Parathyroid adenoma (tissue), 2 donors: ENCODE results near the gene TBX21.

Experiments
- H2AFZ ChIP-seq: fragments of 300-600 bp; sonication (generic); one replicate; pipeline ENCODE4 v1.7.0; 2017; ENCODE audit warnings: antibody characterized with exemption, mild to moderate bottlenecking
- H3K27ac ChIP-seq: fragments of 300-600 bp; sonication (generic); one replicate; pipeline ENCODE4 v1.7.0; 2017
- H3K27me3 ChIP-seq: fragments of 300-600 bp; sonication (generic); one replicate; pipeline ENCODE4 v1.7.0; 2017; ENCODE audit warnings: low read length; ENCODE audit not compliant: control insufficient read depth, insufficient read depth
- H3K36me3 ChIP-seq: fragments of 300-600 bp; sonication (generic); one replicate; pipeline ENCODE4 v1.7.0; 2017; ENCODE audit warnings: low read length; ENCODE audit not compliant: control insufficient read depth, insufficient read depth
- H3K4me1 ChIP-seq: fragments of 300-600 bp; sonication (generic); one replicate; pipeline ENCODE4 v1.7.0; 2017; ENCODE audit warnings: control low read depth
- H3K4me2 ChIP-seq: fragments of 300-600 bp; sonication (generic); one replicate; pipeline ENCODE4 v1.7.0; 2017; ENCODE audit warnings: low read length
- H3K4me3 ChIP-seq: fragments of 300-600 bp; sonication (generic); one replicate; pipeline ENCODE4 v1.7.0; 2017; ENCODE audit warnings: low read depth, low read length
- H3K79me2 ChIP-seq: fragments of 300-600 bp; sonication (generic); one replicate; pipeline ENCODE4 v1.7.0; 2017; ENCODE audit warnings: control low read depth
- H3K9ac ChIP-seq: fragments of 300-600 bp; sonication (generic); one replicate; pipeline ENCODE4 v1.7.0; 2017; ENCODE audit warnings: mild to moderate bottlenecking
- H3K9me3 ChIP-seq: fragments of 300-600 bp; sonication (generic); one replicate; pipeline ENCODE4 v1.7.0; 2017; ENCODE audit warnings: low read length; ENCODE audit not compliant: control insufficient read depth
- CTCF ChIP-seq: fragments of 300-600 bp; sonication (generic); IDR thresholded peaks from one replicate; pipeline ENCODE4 v1.7.0; 2017; ENCODE audit warnings: antibody characterized with exemption, mild to moderate bottlenecking
- donor health status: primary hyperparathyroidism.

TBX21 gene

GRCh38 chr17:47713980-47714700 is 18.9 kb upstream of the TBX21 start:
- peak overlapping the region; percentile 28 for H2AFZ ChIP-seq
- H3K79me2 ChIP-seq, result no peaks in the 10 kb centered on the region
- H3K9me3 ChIP-seq, result no peaks in the 10 kb centered on the region
- H3K27ac ChIP-seq, result no peak overlapping the region
- no peak overlapping the region for H3K4me3 ChIP-seq
- no peaks in the 10 kb centered on the region for H3K36me3 ChIP-seq
- H3K9ac ChIP-seq, result no peak overlapping the region
- no peaks in the 10 kb centered on the region for H3K4me1 ChIP-seq
- no peaks in the 10 kb centered on the region for H3K27me3 ChIP-seq
- no peak for TF ChIP-seq CTCF
- no peak overlapping the region for H3K4me2 ChIP-seq

GRCh38 chr17:47714773-47715396 is 18.2 kb upstream of the TBX21 start:
- H3K4me3 ChIP-seq, result no peak overlapping the region
- no peaks in the 10 kb centered on the region for H3K9me3 ChIP-seq
- no peaks in the 10 kb centered on the region for H3K79me2 ChIP-seq
- TF ChIP-seq CTCF, result no peak
- no peak overlapping the region for H3K9ac ChIP-seq
- no peak overlapping the region for H2AFZ ChIP-seq
- no peak overlapping the region for H3K4me2 ChIP-seq
- H3K4me1 ChIP-seq, result no peaks in the 10 kb centered on the region
- no peak overlapping the region for H3K27ac ChIP-seq
- H3K36me3 ChIP-seq, result no peaks in the 10 kb centered on the region
- H3K27me3 ChIP-seq, result no peaks in the 10 kb centered on the region

- Histone ChIP-seq H3K4me3 (no peak overlapping the region), H2AFZ (no peak overlapping the region), H3K9ac (no peak overlapping the region), H3K27me3 (no peaks in the 10 kb centered on the region), H3K27ac (no peak overlapping the region), H3K4me1 (no peaks in the 10 kb centered on the region), H3K4me2 (no peak overlapping the region), H3K36me3 (no peaks in the 10 kb centered on the region), H3K79me2 (no peaks in the 10 kb centered on the region), H3K9me3 (no peaks in the 10 kb centered on the region)
- no peak for TF ChIP-seq CTCF
These were observed 17.2 kb upstream of the TBX21 start for GRCh38 chr17:47715669-47716325.

- H3K9ac ChIP-seq, result no peak overlapping the region
These were observed 16.7 kb upstream of the TBX21 start for GRCh38 chr17:47716375-47716774.

More at GRCh38 chr17:47716375-47716774, 16.7 kb upstream of the TBX21 start:
- no peaks in the 10 kb centered on the region for H3K27me3 ChIP-seq
- no peak overlapping the region for H3K4me2 ChIP-seq
- H3K36me3 ChIP-seq, result no peaks in the 10 kb centered on the region
- H3K4me1 ChIP-seq, result peaks cover 2% of the 10 kb centered on the region
- no peak overlapping the region for H3K27ac ChIP-seq
- no peaks in the 10 kb centered on the region for H3K9me3 ChIP-seq
- H3K79me2 ChIP-seq, result no peaks in the 10 kb centered on the region
- TF ChIP-seq CTCF, result no peak
- H3K4me3 ChIP-seq, result no peak overlapping the region
- no peak overlapping the region for H2AFZ ChIP-seq
